BLaER1 treated with 17β-estradiol and CSF1 and Interleukin-3, amounts not matched to agents 10 nM and 100 nM (cell line): ENCODE data around the gene ANKRD34B.

ENCODE experiments used
- H3K27ac ChIP-seq, 11 experiments: shearing (Covaris generic); formaldehyde crosslinking; 2 replicates each; pipeline ENCODE4 v1.8.1; 2022
- H3K27me3 ChIP-seq, 11 experiments: shearing (Covaris generic); formaldehyde crosslinking; 2 replicates each; pipeline ENCODE4 v1.8.1; 2022
- H3K36me3 ChIP-seq, 11 experiments: shearing (Covaris generic); formaldehyde crosslinking; 2 replicates each; pipeline ENCODE4 v1.8.1; 2022
- H3K4me1 ChIP-seq, 10 experiments: shearing (Covaris generic); formaldehyde crosslinking; 2 replicates each; pipeline ENCODE4 v1.8.1; 2022
- H3K4me2 ChIP-seq, 11 experiments: shearing (Covaris generic); formaldehyde crosslinking; 2 replicates each; pipeline ENCODE4 v1.8.1; 2022
- H3K4me3 ChIP-seq, 10 experiments: shearing (Covaris generic); formaldehyde crosslinking; 2 replicates each; pipeline ENCODE4 v1.8.1; 2022
- H3K9ac ChIP-seq, 11 experiments: shearing (Covaris generic); formaldehyde crosslinking; 2 replicates each; pipeline ENCODE4 v1.8.1; 2022
- H3K9me3 ChIP-seq, 11 experiments: shearing (Covaris generic); formaldehyde crosslinking; replicated peaks in 1 of 11; 2 replicates each; pipeline ENCODE4 v1.8.1; 2022
- H4K20me1 ChIP-seq, 11 experiments: shearing (Covaris generic); formaldehyde crosslinking; 2 replicates each; pipeline ENCODE4 v1.8.1; 2022
- Cebpa-rat ChIP-seq, 11 experiments: shearing (Covaris generic); IDR thresholded peaks; 2 replicates each; pipeline ENCODE4 v1.8.1; 2022

Gene ANKRD34B

DNA sequence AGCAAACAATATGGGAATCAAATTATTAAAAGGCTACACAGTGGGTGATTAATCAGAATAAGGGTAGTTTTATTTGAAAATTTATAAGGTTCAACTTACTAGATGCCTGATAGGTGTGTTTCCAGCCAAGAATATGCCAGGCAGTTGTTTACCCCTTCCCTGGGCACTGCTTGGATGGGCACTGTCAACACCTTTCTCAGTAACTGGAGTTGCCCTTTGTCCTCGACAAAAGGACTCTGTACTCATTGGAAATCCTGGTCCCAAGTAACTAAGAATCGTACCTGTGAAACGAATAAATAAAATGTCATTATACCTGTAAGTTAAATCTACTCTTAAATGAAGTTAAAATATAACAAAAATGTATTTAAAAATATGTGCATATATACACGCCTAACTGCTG, 15.0 kb downstream of the ANKRD34B start:
- Histone ChIP-seq H3K4me3 (no peak overlapping the region), H3K9ac (no peak overlapping the region), H3K36me3 (no peaks in the 10 kb centered on the region), H4K20me1 (no peaks in the 10 kb centered on the region), H3K9me3 (peaks cover 0 to 17% (median 8%) of the 10 kb centered on the region in 11 experiments; a peak in 8 of 22 replicates), H3K4me1 (peaks cover 0 to 7% (median 0%) of the 10 kb centered on the region in 10 experiments; a peak in 1 of 20 replicates), H3K27me3 (no peaks in the 10 kb centered on the region), H3K4me2 (no peak overlapping the region), H3K27ac (no peak overlapping the region)
- TF ChIP-seq Cebpa-rat (IDR thresholded peaks at IDR 0.05) = no peak

DNA sequence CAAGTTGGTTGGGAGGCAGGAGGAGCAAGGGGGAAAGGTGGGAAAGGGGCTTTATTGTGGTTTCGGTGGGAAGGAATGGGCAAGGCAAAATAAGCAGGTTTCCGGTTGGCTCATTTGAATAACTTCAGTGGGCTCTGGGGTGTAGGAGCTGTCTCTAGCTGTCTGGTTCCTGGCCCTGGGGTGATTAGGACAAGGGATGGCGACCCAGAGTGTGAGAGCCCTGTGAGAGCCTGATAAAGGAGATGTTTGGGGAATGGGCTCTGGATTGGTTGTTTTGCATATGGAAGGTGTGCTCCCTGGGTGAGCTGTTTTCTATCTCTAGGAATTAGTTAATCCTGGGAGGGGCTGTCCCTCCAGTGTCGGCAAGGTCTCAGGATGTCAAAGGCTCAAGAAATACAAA, 15.4 kb downstream of the ANKRD34B start:
- Histone ChIP-seq H3K9me3 (peaks cover 0 to 17% (median 8%) of the 10 kb centered on the region in 11 experiments; a peak in 8 of 22 replicates), H3K27me3 (no peaks in the 10 kb centered on the region), H3K9ac (no peak overlapping the region), H3K4me3 (no peak overlapping the region), H4K20me1 (no peaks in the 10 kb centered on the region), H3K36me3 (no peaks in the 10 kb centered on the region), H3K27ac (no peak overlapping the region), H3K4me1 (peaks cover 0 to 7% (median 0%) of the 10 kb centered on the region in 10 experiments; a peak in 1 of 20 replicates), H3K4me2 (no peak overlapping the region)
- no peak for TF ChIP-seq Cebpa-rat (IDR thresholded peaks at IDR 0.05)

DNA sequence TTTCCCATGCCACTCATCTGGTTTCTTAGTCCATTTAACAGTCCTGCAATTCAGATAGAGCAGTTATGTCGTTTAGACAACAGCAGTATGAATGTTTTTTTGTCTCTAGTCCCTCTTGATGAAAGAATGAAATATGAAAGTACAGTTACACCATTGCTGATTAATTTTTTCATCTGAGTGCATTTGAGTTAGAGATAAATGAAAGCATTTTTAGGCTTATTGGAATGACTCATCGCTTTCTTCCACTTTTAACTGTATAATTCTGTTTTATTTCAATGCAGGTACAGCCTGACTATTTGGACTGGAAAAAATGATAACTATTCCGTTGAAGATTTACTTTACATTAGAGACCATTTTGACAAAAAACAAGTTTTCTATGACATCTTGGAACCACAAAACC, 28.7 kb downstream of the ANKRD34B start:
- TF ChIP-seq Cebpa-rat (IDR thresholded peaks at IDR 0.05) = no peak
- Histone ChIP-seq H3K27me3 (no peaks in the 10 kb centered on the region), H3K4me1 (no peaks in the 10 kb centered on the region), H4K20me1 (no peaks in the 10 kb centered on the region; a peak in 1 of 22 replicates), H3K9me3 (peaks cover 0 to 8% (median 0%) of the 10 kb centered on the region in 11 experiments; a peak in 5 of 22 replicates), H3K9ac (no peak overlapping the region), H3K36me3 (no peaks in the 10 kb centered on the region), H3K4me3 (no peak overlapping the region), H3K27ac (no peak overlapping the region), H3K4me2 (no peak overlapping the region)

DNA sequence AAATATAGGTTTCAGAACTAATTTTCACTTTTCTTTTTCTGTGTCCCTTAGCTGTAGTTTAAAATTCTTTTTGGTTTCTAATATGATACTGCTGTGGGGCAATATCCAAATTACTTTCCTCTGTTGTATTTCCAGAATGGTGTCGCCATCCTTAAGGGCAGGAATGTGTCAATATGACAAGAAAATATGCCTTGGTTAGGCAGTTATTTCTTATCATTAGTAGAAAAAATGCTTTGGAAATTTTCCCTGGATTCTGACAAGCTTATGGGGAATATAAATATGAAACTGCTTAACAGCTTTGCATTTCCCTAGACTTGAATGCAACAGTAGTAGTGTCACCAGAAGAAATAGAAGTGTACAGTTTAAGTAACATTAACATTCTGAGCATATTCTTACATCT, 29.4 kb downstream of the ANKRD34B start:
- Histone ChIP-seq H3K4me1 (no peaks in the 10 kb centered on the region), H3K36me3 (no peaks in the 10 kb centered on the region), H3K27ac (no peak overlapping the region), H3K9ac (no peak overlapping the region), H3K4me2 (no peak overlapping the region), H4K20me1 (no peaks in the 10 kb centered on the region; a peak in 1 of 22 replicates), H3K4me3 (no peak overlapping the region), H3K9me3 (peaks cover 0 to 8% (median 0%) of the 10 kb centered on the region in 11 experiments; a peak in 5 of 22 replicates), H3K27me3 (no peaks in the 10 kb centered on the region)
- no peak for TF ChIP-seq Cebpa-rat (IDR thresholded peaks at IDR 0.05)

DNA sequence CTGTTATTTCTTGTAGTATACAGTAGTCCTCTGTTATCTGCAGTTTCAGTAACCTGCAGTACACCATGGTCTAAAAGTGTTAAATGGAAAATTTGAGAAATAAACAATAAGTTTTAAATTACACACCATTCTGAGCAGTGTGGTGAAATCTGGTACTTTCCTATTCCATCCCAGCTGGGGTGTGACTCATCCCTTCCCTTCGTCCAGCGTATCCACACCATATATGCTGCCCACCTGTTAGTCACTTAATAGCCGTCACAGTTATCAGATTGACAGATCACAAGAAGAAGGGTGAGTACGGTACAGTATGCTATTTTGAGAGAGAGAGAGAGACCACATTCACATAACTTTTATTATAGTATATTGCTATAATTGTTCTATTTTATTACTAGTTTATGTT, 53.3 kb downstream of the ANKRD34B start:
- Histone ChIP-seq H3K27ac (no peak overlapping the region), H3K4me2 (no peak overlapping the region), H3K4me3 (no peak overlapping the region), H3K9me3 (no peaks in the 10 kb centered on the region), H3K9ac (no peak overlapping the region), H3K36me3 (peaks cover 0 to 25% (median 0%) of the 10 kb centered on the region in 11 experiments; a peak in 3 of 22 replicates), H3K27me3 (no peaks in the 10 kb centered on the region), H4K20me1 (no peaks in the 10 kb centered on the region), H3K4me1 (no peaks in the 10 kb centered on the region)
- no peak for TF ChIP-seq Cebpa-rat (IDR thresholded peaks at IDR 0.05)

DNA sequence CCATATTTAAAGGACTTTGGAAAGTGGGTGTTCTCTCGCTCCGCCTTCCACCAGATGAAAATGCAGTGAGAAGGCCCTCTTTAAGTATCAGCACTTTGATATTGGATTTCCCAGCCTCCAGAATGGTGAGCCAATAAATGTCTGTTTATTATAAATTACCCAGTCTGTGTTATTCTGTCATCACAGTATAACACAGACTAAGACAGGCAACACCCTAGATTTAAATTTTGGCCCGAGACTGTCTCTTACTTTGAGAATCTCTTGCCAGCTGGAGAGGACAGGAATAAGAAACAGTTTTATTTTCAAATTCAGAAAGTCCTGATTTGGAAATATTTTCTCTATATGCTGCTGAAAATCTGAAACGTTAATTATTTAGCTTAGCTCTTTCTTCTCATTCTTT, 60.7 kb downstream of the ANKRD34B start:
- no peak for TF ChIP-seq Cebpa-rat (IDR thresholded peaks at IDR 0.05)
- H3K27me3 ChIP-seq = no peaks in the 10 kb centered on the region
- H3K9me3 ChIP-seq = peaks cover 0 to 8% (median 4%) of the 10 kb centered on the region in 11 experiments; a peak in 6 of 22 replicates
- no peak overlapping the region for H3K9ac ChIP-seq
- H3K36me3 ChIP-seq = peaks cover 0 to 28% (median 0%) of the 10 kb centered on the region in 11 experiments; a peak in 3 of 22 replicates
- H4K20me1 ChIP-seq = no peaks in the 10 kb centered on the region
- H3K4me3 ChIP-seq = no peak overlapping the region
- H3K4me1 ChIP-seq = peaks cover 4 to 6% (median 6%) of the 10 kb centered on the region in 10 experiments; a peak in 18 of 20 replicates
- H3K4me2 ChIP-seq = no peak overlapping the region
- no peak overlapping the region for H3K27ac ChIP-seq

DNA sequence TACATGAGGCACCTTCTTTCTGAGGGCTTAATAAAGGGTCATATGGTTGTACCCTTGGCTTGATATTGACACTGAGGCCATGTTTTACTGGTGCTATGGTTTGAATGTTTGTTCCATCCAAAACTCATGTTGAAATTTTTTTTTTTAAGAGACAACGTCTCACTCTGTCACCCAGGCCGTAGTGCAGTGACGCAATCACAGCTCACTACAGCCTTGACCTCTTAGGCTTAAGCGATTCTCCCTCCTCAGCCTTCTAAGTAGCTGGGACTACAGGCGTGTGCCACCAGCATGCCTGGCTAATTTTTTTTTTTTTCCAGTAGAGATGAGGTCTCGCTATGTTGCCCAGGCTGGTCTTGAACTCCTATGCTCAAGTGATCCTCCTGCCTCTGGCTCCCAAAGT, 61.2 kb downstream of the ANKRD34B start:
- Histone ChIP-seq H3K27ac (no peak overlapping the region), H3K4me2 (no peak overlapping the region), H3K9me3 (peaks cover 0 to 8% (median 4%) of the 10 kb centered on the region in 11 experiments; a peak in 6 of 22 replicates), H3K36me3 (peaks cover 0 to 26% (median 0%) of the 10 kb centered on the region in 11 experiments; a peak in 3 of 22 replicates), H3K27me3 (no peaks in the 10 kb centered on the region), H3K4me3 (no peak overlapping the region), H3K9ac (no peak overlapping the region), H3K4me1 (peaks cover 9 to 12% (median 11%) of the 10 kb centered on the region in 10 experiments), H4K20me1 (no peaks in the 10 kb centered on the region)
- TF ChIP-seq Cebpa-rat (IDR thresholded peaks at IDR 0.05) = peak in 2 of 11 experiments; percentile 32 to 52; a peak in 2 of 22 replicates

DNA sequence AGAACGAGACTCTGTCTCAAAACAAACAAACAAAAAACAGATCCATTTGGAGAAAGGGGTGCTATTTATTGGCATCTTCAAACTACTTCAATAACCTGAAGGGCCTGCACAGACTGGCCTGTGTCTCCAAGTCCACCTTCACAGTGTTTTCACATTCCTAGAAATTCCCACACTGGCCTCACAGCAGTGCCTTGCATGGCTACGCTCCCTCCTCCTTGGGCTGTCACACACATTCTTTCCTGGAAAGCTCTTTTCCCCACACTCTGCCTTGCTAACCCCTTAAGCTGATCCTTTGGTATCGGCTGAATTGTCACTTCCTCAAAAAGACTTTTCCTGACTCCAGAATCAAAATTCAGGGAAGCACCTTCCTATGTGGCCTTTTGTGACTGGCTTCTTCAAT, 62.4 kb downstream of the ANKRD34B start:
- Histone ChIP-seq H3K36me3 (peaks cover 0 to 16% (median 0%) of the 10 kb centered on the region in 11 experiments; a peak in 3 of 22 replicates), H3K9me3 (peaks cover 0 to 8% (median 4%) of the 10 kb centered on the region in 11 experiments; a peak in 6 of 22 replicates), H3K27ac (no peak overlapping the region), H3K9ac (no peak overlapping the region), H3K27me3 (no peaks in the 10 kb centered on the region), H3K4me1 (peaks cover 19 to 23% (median 23%) of the 10 kb centered on the region in 10 experiments), H3K4me2 (no peak overlapping the region), H4K20me1 (no peaks in the 10 kb centered on the region), H3K4me3 (no peak overlapping the region)
- no peak for TF ChIP-seq Cebpa-rat (IDR thresholded peaks at IDR 0.05)
